ENCODE measurements around the gene FOXN3. TPM values are rescaled to one million over a fixed set of nuclear protein-coding genes. Genes with fewer than 3 reads are reported as not detected.

Gene FOXN3
- total and polyA plus RNA-seq, 10 of the 15 experiments (the other 5 are each of a cell fraction or from before 2014, with no cell fraction given), result 4.5 to 68.9 (median 29.7) TPM

GRCh38 chr14:89196545-89196944, 220.5 kb downstream of the FOXN3 start:
- no peaks in the 10 kb centered on the region for H4K20me1 ChIP-seq (ENCODE audit: control insufficient read depth, insufficient read depth)
- CTCF ChIA-PET, result no interaction called here
- DNase-seq (ENCODE audit: low read depth, low spot score), result no peak
- TF ChIP-seq SKIL (IDR thresholded peaks at IDR 0.05; ENCODE audit: low read depth, poor library complexity, severe bottlenecking) (no peak), NR2C2 (IDR thresholded peaks at IDR 0.05; ENCODE audit: borderline replicate concordance, control insufficient read depth, insufficient read length, low read depth) (no peak), ZZZ3 (IDR thresholded peaks at IDR 0.05; ENCODE audit: control insufficient read depth, insufficient read length, low read depth) (no peak), BMI1 (IDR thresholded peaks at IDR 0.05; ENCODE audit: borderline replicate concordance) (no peak), ETV6 (conservative IDR thresholded peaks at IDR 0.05 in 1 of 2, IDR thresholded peaks at IDR 0.05 in 1 of 2; ENCODE audit: borderline replicate concordance in 1 of 2, low read depth in 1 of 2) (no peak)
- H2AFZ ChIP-seq (ENCODE audit: control insufficient read depth, low read depth, low read length), result no peak overlapping the region
- no peak overlapping the region for H3K4me2 ChIP-seq (ENCODE audit: control insufficient read depth, insufficient read depth)
- no peak for FAIRE-seq
- H3K27ac ChIP-seq (ENCODE audit: control insufficient read depth, insufficient read depth), result no peak overlapping the region
- no peaks in the 10 kb centered on the region for H3K79me2 ChIP-seq (ENCODE audit: control insufficient read depth, insufficient read depth, low read length)
- RAD21 ChIA-PET (ENCODE audit: unreplicated experiment), result no interaction called here
- H3K9ac ChIP-seq (ENCODE audit: control insufficient read depth, insufficient read depth, low read length), result no peak overlapping the region
- POLR2A ChIA-PET, result no interaction called here
- 97% methylated on average over 3 of the region's 3 CpGs for WGBS (ENCODE audit: insufficient coverage, insufficient replicate concordance, low lambda C conversion rate, missing lambda C conversion rate)
- intact Hi-C loops (cut with micrococcal nuclease; ENCODE audit: unreplicated experiment), result no loop called here
- H3K36me3 ChIP-seq (ENCODE audit: control insufficient read depth in 2 of 2, insufficient read depth in 2 of 2, low read length in 1 of 2), result peaks cover 0 to 5% of the 10 kb centered on the region in 2 experiments; a peak in 2 of 4 replicates
- peaks cover 3% of the 10 kb centered on the region for H3K4me1 ChIP-seq (ENCODE audit: control insufficient read depth, insufficient read depth, low read length)
- no peak for ATAC-seq
- no peaks in the 10 kb centered on the region for H3K27me3 ChIP-seq (replicated peaks in 1 of 2; ENCODE audit: control insufficient read depth in 2 of 2, insufficient read depth in 2 of 2, low read length in 1 of 2)
- no peak overlapping the region for H3K4me3 ChIP-seq
- BruUV-seq (replicated peaks), result no TSS peak
- no peaks in the 10 kb centered on the region; the same call in 2 of the 3 replicates for H3K9me3 ChIP-seq (replicated peaks; ENCODE audit: control insufficient read depth, insufficient read depth, low read length)
- SMC1A ChIA-PET (ENCODE audit: uncharacterized antibody, unreplicated experiment), result no interaction called here
- in situ Hi-C loops (cut with MboI), result no loop called here
